Omental fat pad (tissue), 4 donors: ENCODE data around the gene PRSS3. TPM values are rescaled to one million over a fixed set of nuclear protein-coding genes. Genes with fewer than 3 reads are reported as not detected.
"Not testable (repeated sequence)": the region's sequence is repeated elsewhere in the genome, so short reads cannot be mapped to it uniquely, and the experiment has no call there.

ENCODE experiments used
- ATAC-seq: fragments of 150-250 bp; one replicate; pipeline ENCODE4 v1.9.1; 2016; ENCODE audit warnings: mild to moderate bottlenecking, moderate library complexity; ENCODE audit not compliant: low FRiP score
- DNase-seq: peaks from one replicate; pipeline ENCODE4 v3.0.0-alpha.2; 2019; ENCODE audit warnings: low spot score
- total RNA-seq, 4 donors: library from RNA; depleted of rRNA; stranded (reverse); fragments of >200 nt; gene quantifications; one replicate each; pipeline ENCODE4 v1.1.0, GENCODE V29; 2016
- TF ChIP-seq, protein P1 (sequence below), 3 donors: fragments of 450-650 bp; IDR thresholded peaks; one replicate each; pipeline ENCODE4 v1.5.1; 2016 to 2017; ENCODE audit warnings: antibody characterized with exemption in 3 of 3, mild to moderate bottlenecking in 3 of 3, moderate library complexity in 2 of 3

Gene PRSS3
- total RNA-seq, 4 donors from 2014 or later, result not detected

DNA sequence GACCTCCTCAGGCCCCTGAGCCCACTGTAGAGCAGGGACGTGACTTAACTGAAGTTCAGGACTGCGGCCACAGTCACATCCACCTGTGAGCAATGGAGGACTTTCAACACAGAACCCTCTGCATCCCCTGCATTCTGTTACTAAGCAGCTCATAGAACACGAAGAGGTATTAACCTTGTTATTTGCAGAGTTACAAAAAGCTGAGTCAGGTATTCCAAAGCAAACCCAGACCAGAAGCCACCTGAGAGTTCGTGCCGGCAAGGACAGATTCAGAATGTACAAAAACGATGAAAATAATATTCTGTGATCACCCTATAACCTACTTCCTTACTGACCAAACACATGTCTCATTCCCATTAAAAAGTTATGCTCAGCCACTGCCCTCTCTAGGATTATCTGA, 33.0 kb upstream of the PRSS3 start:
- TF ChIP-seq, protein P1, sequence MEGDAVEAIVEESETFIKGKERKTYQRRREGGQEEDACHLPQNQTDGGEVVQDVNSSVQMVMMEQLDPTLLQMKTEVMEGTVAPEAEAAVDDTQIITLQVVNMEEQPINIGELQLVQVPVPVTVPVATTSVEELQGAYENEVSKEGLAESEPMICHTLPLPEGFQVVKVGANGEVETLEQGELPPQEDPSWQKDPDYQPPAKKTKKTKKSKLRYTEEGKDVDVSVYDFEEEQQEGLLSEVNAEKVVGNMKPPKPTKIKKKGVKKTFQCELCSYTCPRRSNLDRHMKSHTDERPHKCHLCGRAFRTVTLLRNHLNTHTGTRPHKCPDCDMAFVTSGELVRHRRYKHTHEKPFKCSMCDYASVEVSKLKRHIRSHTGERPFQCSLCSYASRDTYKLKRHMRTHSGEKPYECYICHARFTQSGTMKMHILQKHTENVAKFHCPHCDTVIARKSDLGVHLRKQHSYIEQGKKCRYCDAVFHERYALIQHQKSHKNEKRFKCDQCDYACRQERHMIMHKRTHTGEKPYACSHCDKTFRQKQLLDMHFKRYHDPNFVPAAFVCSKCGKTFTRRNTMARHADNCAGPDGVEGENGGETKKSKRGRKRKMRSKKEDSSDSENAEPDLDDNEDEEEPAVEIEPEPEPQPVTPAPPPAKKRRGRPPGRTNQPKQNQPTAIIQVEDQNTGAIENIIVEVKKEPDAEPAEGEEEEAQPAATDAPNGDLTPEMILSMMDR (IDR thresholded peaks at IDR 0.05), result no peak
- DNase-seq (no peak), ATAC-seq (no peak)

DNA sequence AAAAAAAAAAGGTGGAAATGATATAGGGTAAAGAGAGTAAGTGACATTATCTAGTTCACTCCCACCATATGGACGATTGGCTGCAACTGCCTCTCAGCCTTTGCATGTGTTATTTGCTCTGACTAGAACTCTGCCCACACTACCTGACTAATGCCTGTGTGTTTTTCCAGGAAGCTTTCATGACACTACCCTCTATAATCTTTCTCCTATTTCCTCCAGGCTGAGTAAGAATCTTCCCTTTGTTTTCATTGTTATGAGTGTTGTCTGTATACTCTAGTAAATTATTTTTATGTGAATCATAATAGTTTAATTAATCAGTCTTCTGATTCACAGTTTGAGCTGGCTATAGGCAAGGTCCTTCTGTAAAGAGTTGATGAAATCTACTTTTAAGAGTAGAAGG, 31.7 kb upstream of the PRSS3 start:
- not testable (repeated sequence) for DNase-seq, ATAC-seq

DNA sequence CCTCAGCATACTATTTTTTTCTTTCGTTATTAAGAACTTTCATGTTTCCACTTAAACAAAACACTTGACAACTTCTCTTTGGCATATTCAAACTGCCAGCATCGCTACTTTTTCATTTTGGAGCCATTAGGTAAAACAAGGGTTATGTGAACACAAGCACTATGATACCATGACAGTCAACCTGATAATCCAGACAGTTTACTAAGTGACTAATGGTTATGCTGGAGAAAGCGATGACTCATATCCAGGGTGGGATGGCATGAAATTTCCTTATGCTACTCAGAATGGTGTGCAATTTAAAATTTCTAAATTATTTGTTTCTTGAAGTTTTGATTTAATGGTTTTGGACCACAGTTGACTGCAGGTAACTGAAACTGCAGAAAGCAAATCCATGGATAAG, 29.9 kb upstream of the PRSS3 start:
- TF ChIP-seq, protein P1 (IDR thresholded peaks at IDR 0.05), result no peak
- DNase-seq (no peak), ATAC-seq (no peak)

DNA sequence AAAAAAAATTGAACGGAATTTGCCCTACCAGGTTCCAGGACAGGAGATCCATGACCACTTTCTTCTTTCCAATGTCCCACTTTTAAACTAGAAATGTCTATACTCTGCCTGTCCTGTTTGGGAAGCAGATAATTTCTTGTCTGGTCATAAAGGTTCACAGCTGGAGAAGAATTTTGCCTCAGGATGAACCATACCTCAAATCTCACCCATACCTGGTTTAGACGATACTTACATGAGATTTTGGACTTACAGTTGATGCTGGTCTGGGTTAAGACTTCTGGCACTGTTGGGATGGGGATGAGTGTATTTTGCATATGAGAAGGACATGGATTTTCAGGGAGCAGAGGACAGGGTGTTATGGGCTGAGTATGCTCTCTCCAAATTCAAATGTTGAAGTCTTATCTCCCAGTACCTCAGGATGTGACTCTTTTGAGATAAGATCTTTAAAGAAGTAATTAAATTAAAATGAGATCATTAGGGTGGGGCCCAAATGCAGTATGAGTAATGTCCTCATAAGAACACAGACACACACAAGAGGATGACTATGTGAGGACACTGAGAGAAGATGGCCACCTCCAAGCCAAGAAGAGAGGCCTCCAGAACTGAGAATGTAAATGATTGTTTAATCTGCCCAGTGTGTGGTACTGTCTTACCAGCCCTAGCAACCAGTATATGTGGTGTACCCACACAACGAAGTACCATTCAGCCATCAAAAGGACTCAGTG, 25.0 kb upstream of the PRSS3 start:
- ATAC-seq, DNase-seq: not testable (repeated sequence)

DNA sequence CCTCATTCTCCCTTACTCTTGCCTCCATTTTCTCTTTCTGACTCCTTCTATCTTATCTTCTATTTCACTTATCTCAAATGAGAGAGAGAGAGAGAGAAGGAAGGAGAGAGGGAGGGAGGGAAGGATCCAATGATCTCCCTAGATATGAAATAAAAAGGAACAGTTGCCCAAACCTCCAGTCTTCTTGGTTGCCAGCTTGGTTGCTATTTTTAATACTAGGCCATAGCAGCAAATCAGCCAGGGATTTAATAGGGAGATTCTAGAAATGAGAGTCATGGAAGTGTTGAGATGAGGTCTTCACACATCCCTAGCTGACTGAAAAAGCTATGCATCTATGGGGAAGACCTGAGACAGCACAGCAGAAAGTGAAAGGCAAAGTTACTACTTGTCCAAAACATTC, 22.2 kb upstream of the PRSS3 start:
- not testable (repeated sequence) for DNase-seq, ATAC-seq

DNA sequence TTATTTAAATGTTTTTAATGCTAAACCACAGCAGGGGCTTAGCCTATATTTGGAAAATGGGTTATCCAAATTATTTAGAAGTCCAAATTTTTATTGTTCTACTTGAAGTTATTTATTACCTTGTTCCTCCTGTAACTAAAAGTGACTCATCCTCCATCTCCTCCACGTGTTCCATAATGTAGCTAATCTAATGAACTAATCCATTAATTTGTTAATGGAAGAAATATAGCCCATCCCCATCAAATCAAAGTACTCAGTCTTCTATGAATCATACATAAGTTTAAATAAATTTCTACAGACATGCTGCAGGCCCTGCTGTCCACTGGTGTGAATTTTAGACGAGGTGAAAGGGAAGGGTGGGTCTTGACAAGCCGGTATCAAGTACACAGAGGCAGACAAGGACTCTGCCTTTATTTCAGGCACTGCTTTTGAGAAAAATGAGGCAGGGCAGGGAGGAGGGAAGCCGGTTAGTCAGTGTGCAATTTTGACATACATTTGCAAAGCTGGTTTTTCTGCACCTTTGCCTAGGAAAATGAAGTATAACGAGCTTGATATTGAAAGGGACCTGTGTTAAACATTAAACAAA, 21.2 kb upstream of the PRSS3 start:
- ATAC-seq, DNase-seq: not testable (repeated sequence)

DNA sequence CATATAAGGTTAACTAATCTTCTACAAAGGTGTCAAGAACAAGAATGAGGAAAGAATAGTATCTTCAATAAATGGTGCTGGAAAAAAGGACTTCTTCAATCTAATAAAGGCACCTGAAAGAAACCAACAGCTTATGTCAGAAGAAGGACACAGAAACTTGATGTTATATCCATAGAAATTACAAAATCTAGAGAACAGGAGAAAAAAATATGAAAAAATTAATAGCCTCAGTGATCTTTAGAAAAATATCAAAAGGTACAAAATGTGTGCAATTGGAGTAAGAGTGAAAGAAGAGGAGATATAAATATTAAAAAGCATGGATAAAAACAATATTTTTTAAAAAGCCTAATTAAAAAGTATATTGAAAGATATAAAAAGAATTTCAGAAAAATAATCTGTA, 18.8 kb upstream of the PRSS3 start:
- TF ChIP-seq, protein P1 (IDR thresholded peaks at IDR 0.05), result no peak
- ATAC-seq, result no peak
- no peak for DNase-seq

DNA sequence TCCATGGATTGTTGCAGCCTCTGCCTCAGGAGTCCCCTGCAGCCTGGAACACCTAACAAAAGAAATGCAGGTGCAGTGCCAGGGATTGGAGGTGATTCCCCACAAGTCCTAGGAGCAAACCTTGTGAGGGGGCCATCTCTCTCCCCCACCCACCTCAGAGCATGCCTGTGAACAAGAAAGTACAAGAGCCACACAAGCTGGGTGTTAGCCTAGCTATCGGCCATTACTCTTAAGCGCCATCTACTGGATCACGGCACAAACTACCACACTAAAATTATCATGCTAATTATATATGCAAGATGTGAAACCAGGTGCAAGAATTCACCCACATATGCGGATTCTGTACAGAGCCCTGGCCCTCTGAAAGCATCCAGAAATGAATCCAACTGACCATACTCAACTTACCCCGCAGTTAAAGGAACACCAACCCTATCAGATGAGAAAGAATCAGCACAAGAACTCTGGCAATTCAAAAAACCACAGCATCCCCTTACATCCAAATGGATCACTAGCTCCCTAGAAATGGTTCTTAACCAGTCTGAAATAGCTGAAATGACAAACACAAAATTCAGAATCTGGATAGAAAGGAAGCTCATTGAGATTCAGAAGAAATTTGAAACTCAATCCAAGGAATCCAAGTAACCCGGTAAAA, 16.5 kb upstream of the PRSS3 start:
- TF ChIP-seq, protein P1 (IDR thresholded peaks at IDR 0.05), result no peak
- ATAC-seq (peak; percentile 54), DNase-seq (no peak)

DNA sequence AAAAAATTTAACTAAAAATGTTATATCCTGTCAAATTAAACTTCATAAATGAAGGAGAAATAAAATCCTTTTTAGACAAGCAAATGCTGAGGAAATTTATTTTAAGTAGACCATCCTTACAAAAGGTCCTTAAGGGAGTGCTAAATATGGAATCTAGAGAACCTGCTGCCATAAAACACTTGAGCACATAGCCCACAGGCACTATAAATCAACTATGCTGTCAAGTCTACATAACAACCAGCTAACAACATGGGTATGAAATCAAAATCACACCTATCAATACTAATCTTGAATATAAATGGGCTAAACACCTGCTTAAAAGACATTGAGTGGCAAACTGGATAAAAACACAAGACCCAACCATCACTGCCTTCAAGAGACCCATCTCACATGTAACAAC, 15.1 kb upstream of the PRSS3 start:
- no peak for DNase-seq
- TF ChIP-seq, protein P1 (IDR thresholded peaks at IDR 0.05), result no peak
- ATAC-seq, result no peak
